Ovary (tissue), 3 donors: ENCODE data around the gene CSGALNACT2.

Experiments used
- EP300 ChIP-seq: sonication (generic); formaldehyde crosslinking; IDR thresholded peaks from one replicate; pipeline ENCODE4 v1.6.1; 2017; ENCODE audit warnings: antibody characterized with exemption
- TF ChIP-seq, protein P1 (sequence below), 3 donors: fragments of 450-650 bp in 2 of 3; fragments of 200-600 bp in 1 of 3; IDR thresholded peaks; one replicate each; pipeline versions ENCODE4 v1.5.1 to v1.8.0; 2016 to 2022; ENCODE audit warnings: antibody characterized with exemption in 3 of 3, mild to moderate bottlenecking in 1 of 3
- donor health status: DM: no; HTN: no; CAD: no.

DNA sequence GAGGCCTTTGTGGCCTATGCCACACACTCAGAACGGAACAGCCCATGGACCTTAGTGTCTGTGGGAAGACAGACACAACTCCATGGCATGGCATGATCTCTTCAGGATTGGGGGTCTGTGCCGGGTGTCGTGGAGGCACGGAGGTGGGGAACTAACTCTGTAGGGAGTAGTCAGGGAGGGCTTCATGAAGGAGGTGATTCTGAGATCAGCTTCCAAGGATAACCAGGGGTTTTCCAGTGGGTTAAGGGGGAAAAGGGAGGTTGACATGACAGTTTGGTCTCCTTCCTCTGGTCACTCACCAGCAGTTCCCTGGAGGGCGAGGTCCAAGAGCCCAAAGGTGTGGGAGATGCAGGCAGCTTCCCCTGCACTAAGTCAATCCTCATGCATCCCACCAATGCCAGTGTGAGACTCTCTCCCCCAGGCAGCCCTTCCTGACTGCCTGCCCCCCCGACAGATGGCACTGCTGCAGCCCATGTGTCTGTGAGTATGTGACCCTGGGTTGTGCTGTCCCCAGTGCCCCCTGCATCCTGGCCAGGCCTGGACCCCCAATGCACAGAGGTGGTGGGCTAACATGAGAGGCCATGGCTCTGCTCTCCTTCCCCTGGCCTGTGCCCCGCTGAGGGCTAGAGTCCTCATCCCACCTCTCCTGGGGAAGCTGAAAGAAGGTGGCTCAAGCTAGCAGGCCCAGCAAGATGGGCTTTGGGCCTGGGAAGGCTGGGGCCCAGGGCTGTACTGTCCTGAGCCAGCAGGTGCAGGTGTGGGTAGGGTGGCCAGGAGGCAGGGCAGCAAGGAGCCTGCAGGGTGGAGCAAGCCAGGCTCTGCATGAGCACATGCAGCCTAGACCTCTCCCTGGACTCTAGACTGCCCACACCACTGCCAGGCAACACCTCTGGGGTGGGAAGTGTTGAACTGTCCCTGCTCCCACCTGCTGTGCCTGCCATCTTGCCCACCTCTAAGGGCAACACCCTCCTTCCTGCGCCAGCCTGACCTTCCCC, 88.9 kb downstream of the CSGALNACT2 start:
- TF ChIP-seq, protein P1, sequence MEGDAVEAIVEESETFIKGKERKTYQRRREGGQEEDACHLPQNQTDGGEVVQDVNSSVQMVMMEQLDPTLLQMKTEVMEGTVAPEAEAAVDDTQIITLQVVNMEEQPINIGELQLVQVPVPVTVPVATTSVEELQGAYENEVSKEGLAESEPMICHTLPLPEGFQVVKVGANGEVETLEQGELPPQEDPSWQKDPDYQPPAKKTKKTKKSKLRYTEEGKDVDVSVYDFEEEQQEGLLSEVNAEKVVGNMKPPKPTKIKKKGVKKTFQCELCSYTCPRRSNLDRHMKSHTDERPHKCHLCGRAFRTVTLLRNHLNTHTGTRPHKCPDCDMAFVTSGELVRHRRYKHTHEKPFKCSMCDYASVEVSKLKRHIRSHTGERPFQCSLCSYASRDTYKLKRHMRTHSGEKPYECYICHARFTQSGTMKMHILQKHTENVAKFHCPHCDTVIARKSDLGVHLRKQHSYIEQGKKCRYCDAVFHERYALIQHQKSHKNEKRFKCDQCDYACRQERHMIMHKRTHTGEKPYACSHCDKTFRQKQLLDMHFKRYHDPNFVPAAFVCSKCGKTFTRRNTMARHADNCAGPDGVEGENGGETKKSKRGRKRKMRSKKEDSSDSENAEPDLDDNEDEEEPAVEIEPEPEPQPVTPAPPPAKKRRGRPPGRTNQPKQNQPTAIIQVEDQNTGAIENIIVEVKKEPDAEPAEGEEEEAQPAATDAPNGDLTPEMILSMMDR (IDR thresholded peaks at IDR 0.05): no peak
- no peak for TF ChIP-seq EP300
